ENCODE data around the gene RHOBTB1. TPM values are rescaled to one million over a fixed set of nuclear protein-coding genes. Genes with fewer than 3 reads are reported as not detected.

The RHOBTB1 gene
- total RNA-seq, 1 donor from 2014 or later, result 14.4 TPM

GRCh38 chr10:60950300-60950699 lies 6.3 kb upstream of the RHOBTB1 start:
- Mint-ChIP-seq H3K4me3 (ENCODE audit: unreplicated experiment) (no peak overlapping the region), H3K36me3 (ENCODE audit: unreplicated experiment) (no peaks in the 10 kb centered on the region), H3K27me3 (ENCODE audit: unreplicated experiment) (peaks cover 4% of the 10 kb centered on the region), H3K27ac (ENCODE audit: unreplicated experiment) (no peak overlapping the region), H3K4me1 (ENCODE audit: low read depth, unreplicated experiment) (peaks cover 7% of the 10 kb centered on the region), H3K9me3 (ENCODE audit: unreplicated experiment) (peaks cover 2% of the 10 kb centered on the region)
- no peak for TF ChIP-seq CTCF (IDR thresholded peaks at IDR 0.05; ENCODE audit: partially characterized antibody, unreplicated experiment)
- no peak for DNase-seq

GRCh38 chr10:60948851-60949250 lies 4.9 kb upstream of the RHOBTB1 start:
- Mint-ChIP-seq H3K27me3 (ENCODE audit: unreplicated experiment) (peaks cover 8% of the 10 kb centered on the region), H3K36me3 (ENCODE audit: unreplicated experiment) (no peaks in the 10 kb centered on the region), H3K9me3 (ENCODE audit: unreplicated experiment) (peaks cover 8% of the 10 kb centered on the region), H3K27ac (ENCODE audit: unreplicated experiment) (no peak overlapping the region), H3K4me3 (ENCODE audit: unreplicated experiment) (no peak overlapping the region), H3K4me1 (ENCODE audit: low read depth, unreplicated experiment) (peaks cover 9% of the 10 kb centered on the region)
- TF ChIP-seq CTCF (IDR thresholded peaks at IDR 0.05; ENCODE audit: partially characterized antibody, unreplicated experiment), result no peak
- DNase-seq, result no peak

- Mint-ChIP-seq H3K27me3 (ENCODE audit: unreplicated experiment) (peaks cover 12% of the 10 kb centered on the region), H3K4me3 (ENCODE audit: unreplicated experiment) (peak overlapping the region; percentile 83), H3K27ac (ENCODE audit: unreplicated experiment) (peak overlapping the region; percentile 96), H3K4me1 (ENCODE audit: low read depth, unreplicated experiment) (peaks cover 14% of the 10 kb centered on the region), H3K36me3 (ENCODE audit: unreplicated experiment) (no peaks in the 10 kb centered on the region), H3K9me3 (ENCODE audit: unreplicated experiment) (peaks cover 8% of the 10 kb centered on the region)
- no peak for DNase-seq
- TF ChIP-seq CTCF (IDR thresholded peaks at IDR 0.05; ENCODE audit: partially characterized antibody, unreplicated experiment), result no peak
Observed at GRCh38 chr10:60944910-60945297, 919 bp upstream of the RHOBTB1 start.

GRCh38 chr10:60943316-60944057 lies 498 bp downstream of the RHOBTB1 start:
- H3K4me3 Mint-ChIP-seq (ENCODE audit: unreplicated experiment), result peak overlapping the region; percentile 96
- H3K4me1 Mint-ChIP-seq (ENCODE audit: low read depth, unreplicated experiment), result peaks cover 11% of the 10 kb centered on the region
- H3K27ac Mint-ChIP-seq (ENCODE audit: unreplicated experiment), result peak overlapping the region; percentile 83
- peak; percentile 88 for DNase-seq
- peaks cover 8% of the 10 kb centered on the region for H3K9me3 Mint-ChIP-seq (ENCODE audit: unreplicated experiment)
- peaks cover 12% of the 10 kb centered on the region for H3K27me3 Mint-ChIP-seq (ENCODE audit: unreplicated experiment)
- no peak for TF ChIP-seq CTCF (IDR thresholded peaks at IDR 0.05; ENCODE audit: partially characterized antibody, unreplicated experiment)
- H3K36me3 Mint-ChIP-seq (ENCODE audit: unreplicated experiment), result no peaks in the 10 kb centered on the region

GRCh38 chr10:60942788-60943315 lies 1.1 kb downstream of the RHOBTB1 start:
- Mint-ChIP-seq H3K4me1 (ENCODE audit: low read depth, unreplicated experiment) (peaks cover 10% of the 10 kb centered on the region), H3K4me3 (ENCODE audit: unreplicated experiment) (peak overlapping the region; percentile 96), H3K27me3 (ENCODE audit: unreplicated experiment) (peaks cover 12% of the 10 kb centered on the region), H3K9me3 (ENCODE audit: unreplicated experiment) (peaks cover 8% of the 10 kb centered on the region), H3K27ac (ENCODE audit: unreplicated experiment) (peak overlapping the region; percentile 83), H3K36me3 (ENCODE audit: unreplicated experiment) (no peaks in the 10 kb centered on the region)
- DNase-seq, result no peak
- no peak for TF ChIP-seq CTCF (IDR thresholded peaks at IDR 0.05; ENCODE audit: partially characterized antibody, unreplicated experiment)
